GM12873 (cell line): ENCODE results near the gene TAAR8.

Source experiments
- TF ChIP-seq, protein P1 (sequence below): IDR thresholded peaks from 2 replicates; pipeline ENCODE4 v1.5.1; 2012; ENCODE audit warnings: low read depth, mild to moderate bottlenecking, moderate library complexity, low read length, control low read depth; ENCODE audit not compliant: insufficient read depth; ENCODE audit errors: missing control alignments

TAAR8 gene

DNA sequence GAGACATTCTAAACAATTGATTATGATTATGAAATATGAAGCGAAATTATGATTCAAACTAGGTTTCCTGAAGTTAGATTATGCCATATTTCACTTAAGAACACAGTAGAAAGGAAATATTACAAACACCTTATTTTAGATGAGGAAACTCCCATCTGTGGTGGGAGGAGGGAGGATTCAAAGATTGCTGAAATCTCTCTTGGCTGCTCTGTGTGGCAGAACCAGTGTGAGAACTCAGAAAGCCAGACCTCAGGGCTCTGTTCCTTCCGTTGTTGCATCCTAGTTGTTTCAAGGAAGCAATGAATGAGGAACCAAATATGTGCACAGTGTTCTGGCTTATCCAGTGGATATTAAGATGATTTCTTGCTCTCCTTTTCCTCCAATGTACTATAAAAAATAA lies 35.0 kb downstream of the TAAR8 start:
- TF ChIP-seq, protein P1, sequence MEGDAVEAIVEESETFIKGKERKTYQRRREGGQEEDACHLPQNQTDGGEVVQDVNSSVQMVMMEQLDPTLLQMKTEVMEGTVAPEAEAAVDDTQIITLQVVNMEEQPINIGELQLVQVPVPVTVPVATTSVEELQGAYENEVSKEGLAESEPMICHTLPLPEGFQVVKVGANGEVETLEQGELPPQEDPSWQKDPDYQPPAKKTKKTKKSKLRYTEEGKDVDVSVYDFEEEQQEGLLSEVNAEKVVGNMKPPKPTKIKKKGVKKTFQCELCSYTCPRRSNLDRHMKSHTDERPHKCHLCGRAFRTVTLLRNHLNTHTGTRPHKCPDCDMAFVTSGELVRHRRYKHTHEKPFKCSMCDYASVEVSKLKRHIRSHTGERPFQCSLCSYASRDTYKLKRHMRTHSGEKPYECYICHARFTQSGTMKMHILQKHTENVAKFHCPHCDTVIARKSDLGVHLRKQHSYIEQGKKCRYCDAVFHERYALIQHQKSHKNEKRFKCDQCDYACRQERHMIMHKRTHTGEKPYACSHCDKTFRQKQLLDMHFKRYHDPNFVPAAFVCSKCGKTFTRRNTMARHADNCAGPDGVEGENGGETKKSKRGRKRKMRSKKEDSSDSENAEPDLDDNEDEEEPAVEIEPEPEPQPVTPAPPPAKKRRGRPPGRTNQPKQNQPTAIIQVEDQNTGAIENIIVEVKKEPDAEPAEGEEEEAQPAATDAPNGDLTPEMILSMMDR: no peak

GRCh38 chr6:132589454-132589853 lies 37.0 kb downstream of the TAAR8 start, which contains the start of gene TAAR5:
TAAR5 (minus strand) TSS chr6:132589741; CDS start chr6:132589686, 55 bp downstream.
- TF ChIP-seq, protein P1: no peak

- TF ChIP-seq, protein P1: no peak
These were observed 37.9 kb downstream of the TAAR8 start for GRCh38 chr6:132590362-132590761.

DNA sequence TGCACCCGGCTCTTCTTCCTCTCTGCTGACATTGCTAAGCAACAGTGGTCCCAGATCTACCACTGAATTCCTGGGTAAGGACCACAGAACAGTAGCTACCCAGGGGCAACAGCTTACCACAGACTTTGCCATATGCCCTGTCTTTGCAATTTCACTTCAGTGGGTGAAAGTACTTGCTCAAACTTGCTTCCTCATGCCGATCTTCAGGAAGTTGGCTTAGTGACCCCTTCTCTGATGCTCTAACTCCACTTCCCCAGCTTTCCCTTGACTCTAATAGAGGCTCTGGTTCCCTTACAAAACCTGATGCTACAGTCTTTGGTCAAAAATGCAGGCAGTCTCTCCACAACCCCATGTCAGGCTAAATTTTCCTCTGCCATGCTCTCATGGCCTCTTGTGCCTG lies 40.4 kb downstream of the TAAR8 start:
- TF ChIP-seq, protein P1: no peak

GRCh38 chr6:132596201-132596600 lies 43.7 kb downstream of the TAAR8 start:
- TF ChIP-seq, protein P1: no peak

GRCh38 chr6:132598473-132598872 lies 46.0 kb downstream of the TAAR8 start:
- TF ChIP-seq, protein P1: peak; percentile 63
